ENCODE measurements around the gene ALDH6A1. TPM values are rescaled to one million over a fixed set of nuclear protein-coding genes. Genes with fewer than 3 reads are reported as not detected.

Gene ALDH6A1
- total and polyA plus RNA-seq, 2 of the 13 experiments (the other 11 are each of a cell fraction or from before 2014, with no cell fraction given), result 26.9 to 49.9 TPM

GRCh38 chr14:74018586-74019407 is 65.5 kb downstream of the ALDH6A1 start, which contains the start of the genes BBOF1 and ENTPD5 (continued):
- TF ChIP-seq KMT2A (CRISPR knock-in tag; IDR thresholded peaks at IDR 0.05), result peak; percentile 60
- no peak for TF ChIP-seq ELF4 (CRISPR knock-in tag; IDR thresholded peaks at IDR 0.05; ENCODE audit: borderline replicate concordance)
- no peak for TF ChIP-seq ZNF3 (CRISPR knock-in tag; IDR thresholded peaks at IDR 0.05)
- peak; percentile 41; the same call in 1 of the 2 replicates for TF ChIP-seq KDM3A (CRISPR knock-in tag; IDR thresholded peaks at IDR 0.05; ENCODE audit: low read depth)
- TF ChIP-seq ZNF12 (CRISPR knock-in tag; IDR thresholded peaks at IDR 0.05), result no peak
- TF ChIP-seq SRSF1 (optimal IDR thresholded peaks at IDR 0.05; ENCODE audit: low read depth, low read length), result peak; percentile 35
- no peak for TF ChIP-seq THRA (CRISPR knock-in tag; IDR thresholded peaks at IDR 0.05; ENCODE audit: borderline replicate concordance)
- TF ChIP-seq TARDBP (CRISPR knock-in tag; IDR thresholded peaks at IDR 0.05), result no peak; the same call in 1 of the 2 replicates
- TF ChIP-seq FOXP1 (IDR thresholded peaks at IDR 0.05), result no peak
- TF ChIP-seq FOXP1 (CRISPR knock-in tag; IDR thresholded peaks at IDR 0.05), result no peak
- TF ChIP-seq MAFG (CRISPR knock-in tag; IDR thresholded peaks at IDR 0.05), result peak; percentile 25; the same call in 1 of the 2 replicates
- TF ChIP-seq PAXIP1 (CRISPR knock-in tag; conservative IDR thresholded peaks at IDR 0.05), result no peak; the same call in 1 of the 2 replicates
- no peak for TF ChIP-seq ZNF704 (CRISPR knock-in tag; IDR thresholded peaks at IDR 0.05; ENCODE audit: borderline replicate concordance)
- no peak for TF ChIP-seq GABPA (IDR thresholded peaks at IDR 0.05; ENCODE audit: low read depth, low read length)
- peak; percentile 26; the same call in 1 of the 2 replicates for TF ChIP-seq GABPA (CRISPR knock-in tag; IDR thresholded peaks at IDR 0.05; ENCODE audit: low read depth)

Data from HepG2 (cell line).